ENCODE results near the gene GPR161. TPM values are rescaled to one million over a fixed set of nuclear protein-coding genes. Genes with fewer than 3 reads are reported as not detected.

Gene GPR161
- total and polyA plus RNA-seq, 2 donors (not counting 1 experiment from before 2014, with no cell fraction given): 0.07 to 0.22 TPM

DNA sequence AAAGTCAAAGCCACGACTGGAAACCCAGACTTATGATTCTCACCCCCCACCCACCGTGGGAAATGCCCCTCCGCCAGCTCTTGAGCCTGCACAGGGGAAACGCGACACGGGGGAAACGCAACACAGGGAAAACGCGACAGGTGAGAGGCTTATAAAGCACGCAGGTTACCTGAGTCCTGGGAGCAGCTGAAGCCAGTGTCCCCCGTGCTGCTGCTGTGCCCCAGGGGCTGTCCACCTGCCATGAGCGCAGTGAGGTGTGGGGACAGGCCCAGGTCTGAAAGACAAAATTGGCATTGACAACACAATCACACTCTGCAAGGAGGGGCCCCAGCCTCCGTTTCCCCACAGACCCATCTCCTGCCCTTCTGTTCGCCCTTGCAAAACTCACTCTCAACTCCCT, 46.3 kb downstream of the GPR161 start:
- POLR2A ChIA-PET: no interaction called here

DNA sequence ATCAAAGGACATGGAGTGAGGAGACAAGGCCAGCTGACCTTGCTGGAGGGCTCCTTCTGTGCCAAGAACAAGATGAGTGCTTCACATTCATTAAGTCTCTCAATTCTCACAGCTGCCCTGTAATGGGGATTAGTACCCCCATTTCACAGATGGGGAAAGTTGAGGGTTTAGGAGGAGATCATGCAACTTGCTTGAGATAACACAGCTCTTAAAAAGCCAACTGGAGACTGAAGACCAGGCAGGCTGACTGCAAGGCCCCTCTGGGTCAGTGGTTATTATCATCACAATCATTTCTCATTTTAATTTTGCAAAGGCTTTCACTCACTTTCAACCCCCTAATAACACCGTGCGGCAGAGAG, 46.8 kb downstream of the GPR161 start:
- ATAC-seq (ENCODE audit: low read depth): no peak
- Mint-ChIP-seq H3K4me3 (no peak overlapping the region), H3K27me3 (peaks cover 3% of the 10 kb centered on the region), H3K27ac (no peak overlapping the region), H3K4me1 (no peaks in the 10 kb centered on the region), H3K9me3 (ENCODE audit: insufficient read depth) (no peaks in the 10 kb centered on the region)
- Histone ChIP-seq H3K4me1 (ENCODE audit: control insufficient read depth in 2 of 2, insufficient read depth in 2 of 2, low read length in 2 of 2) (peaks cover 0 to 2% of the 10 kb centered on the region in 2 donors), H4K20me1 (ENCODE audit: control insufficient read depth, insufficient read depth, low read length, poor library complexity, severe bottlenecking) (no peaks in the 10 kb centered on the region), H3K4me2 (replicated peaks; ENCODE audit: low read depth, low read length, poor library complexity, severe bottlenecking) (no peak overlapping the region), H3K79me2 (ENCODE audit: control insufficient read depth, insufficient read depth, low read length) (no peaks in the 10 kb centered on the region), H3K9me3 (ENCODE audit: control extremely low read depth in 1 of 3, control insufficient read depth in 2 of 3, insufficient read depth in 1 of 3, low read length in 2 of 3) (no peaks in the 10 kb centered on the region), H3K9ac (ENCODE audit: low read length) (no peak overlapping the region), H2AFZ (ENCODE audit: insufficient read depth, low read depth, low read length, poor library complexity, severe bottlenecking) (no peak overlapping the region), H3K4me3 (ENCODE audit: control extremely low read depth in 1 of 5, extremely low read depth in 1 of 5, insufficient read depth in 1 of 5, low read depth in 2 of 5, low read length in 4 of 5) (no peak overlapping the region), H3K27ac (ENCODE audit: low read length in 2 of 2) (no peak overlapping the region), H3K27me3 (replicated peaks in 1 of 4; ENCODE audit: control extremely low read depth in 1 of 4, control insufficient read depth in 3 of 4, insufficient read depth in 4 of 4, low read length in 3 of 4) (no peaks in the 10 kb centered on the region), H3K36me3 (replicated peaks in 1 of 2; ENCODE audit: control extremely low read depth in 1 of 2, control insufficient read depth in 1 of 2, extremely low read depth in 1 of 2, insufficient read depth in 2 of 2, low read length in 1 of 2) (no peaks in the 10 kb centered on the region)
- no peak for DNase-seq
- intact Hi-C loops (cut with micrococcal nuclease): loop anchor here (10.0 kb wide), 1 partner anchor 375 kb away; no protein-coding TSS in a partner anchor
- no CpG with 5 or more reads among the region's 2 CpGs for WGBS (ENCODE audit: insufficient coverage)
- CTCF ChIA-PET: no interaction called here
- POLR2A ChIA-PET: no interaction called here
- TF ChIP-seq, protein P1, sequence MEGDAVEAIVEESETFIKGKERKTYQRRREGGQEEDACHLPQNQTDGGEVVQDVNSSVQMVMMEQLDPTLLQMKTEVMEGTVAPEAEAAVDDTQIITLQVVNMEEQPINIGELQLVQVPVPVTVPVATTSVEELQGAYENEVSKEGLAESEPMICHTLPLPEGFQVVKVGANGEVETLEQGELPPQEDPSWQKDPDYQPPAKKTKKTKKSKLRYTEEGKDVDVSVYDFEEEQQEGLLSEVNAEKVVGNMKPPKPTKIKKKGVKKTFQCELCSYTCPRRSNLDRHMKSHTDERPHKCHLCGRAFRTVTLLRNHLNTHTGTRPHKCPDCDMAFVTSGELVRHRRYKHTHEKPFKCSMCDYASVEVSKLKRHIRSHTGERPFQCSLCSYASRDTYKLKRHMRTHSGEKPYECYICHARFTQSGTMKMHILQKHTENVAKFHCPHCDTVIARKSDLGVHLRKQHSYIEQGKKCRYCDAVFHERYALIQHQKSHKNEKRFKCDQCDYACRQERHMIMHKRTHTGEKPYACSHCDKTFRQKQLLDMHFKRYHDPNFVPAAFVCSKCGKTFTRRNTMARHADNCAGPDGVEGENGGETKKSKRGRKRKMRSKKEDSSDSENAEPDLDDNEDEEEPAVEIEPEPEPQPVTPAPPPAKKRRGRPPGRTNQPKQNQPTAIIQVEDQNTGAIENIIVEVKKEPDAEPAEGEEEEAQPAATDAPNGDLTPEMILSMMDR (IDR thresholded peaks at IDR 0.05): no peak
- no peak for TF ChIP-seq EZH2 (IDR thresholded peaks at IDR 0.05; ENCODE audit: borderline replicate concordance, insufficient read depth, low read depth, low read length, poor library complexity, severe bottlenecking)

More for the DNA sequence above, 46.3 kb downstream of the GPR161 start:
- Histone ChIP-seq H4K20me1 (ENCODE audit: control insufficient read depth, insufficient read depth, low read length, poor library complexity, severe bottlenecking) (no peaks in the 10 kb centered on the region), H3K9ac (ENCODE audit: low read length) (no peak overlapping the region), H3K36me3 (replicated peaks in 1 of 2; ENCODE audit: control extremely low read depth in 1 of 2, control insufficient read depth in 1 of 2, extremely low read depth in 1 of 2, insufficient read depth in 2 of 2, low read length in 1 of 2) (no peaks in the 10 kb centered on the region), H3K9me3 (ENCODE audit: control extremely low read depth in 1 of 3, control insufficient read depth in 2 of 3, insufficient read depth in 1 of 3, low read length in 2 of 3) (no peaks in the 10 kb centered on the region), H2AFZ (ENCODE audit: insufficient read depth, low read depth, low read length, poor library complexity, severe bottlenecking) (no peak overlapping the region), H3K4me3 (ENCODE audit: control extremely low read depth in 1 of 5, extremely low read depth in 1 of 5, insufficient read depth in 1 of 5, low read depth in 2 of 5, low read length in 4 of 5) (no peak overlapping the region), H3K27me3 (replicated peaks in 1 of 4; ENCODE audit: control extremely low read depth in 1 of 4, control insufficient read depth in 3 of 4, insufficient read depth in 4 of 4, low read length in 3 of 4) (no peaks in the 10 kb centered on the region), H3K4me1 (ENCODE audit: control insufficient read depth in 2 of 2, insufficient read depth in 2 of 2, low read length in 2 of 2) (no peaks in the 10 kb centered on the region), H3K79me2 (ENCODE audit: control insufficient read depth, insufficient read depth, low read length) (no peaks in the 10 kb centered on the region), H3K4me2 (replicated peaks; ENCODE audit: low read depth, low read length, poor library complexity, severe bottlenecking) (no peak overlapping the region), H3K27ac (ENCODE audit: low read length in 2 of 2) (no peak overlapping the region)
- Mint-ChIP-seq H3K27me3 (peaks cover 5% of the 10 kb centered on the region), H3K4me1 (no peaks in the 10 kb centered on the region), H3K9me3 (ENCODE audit: insufficient read depth) (no peaks in the 10 kb centered on the region), H3K27ac (no peak overlapping the region), H3K4me3 (no peak overlapping the region)
- intact Hi-C loops (cut with micrococcal nuclease): no loop called here
- 93% methylated on average over 13 of the region's 14 CpGs for WGBS (ENCODE audit: insufficient coverage)
- ATAC-seq (ENCODE audit: low read depth) (no peak), DNase-seq (no peak)
- TF ChIP-seq EZH2 (IDR thresholded peaks at IDR 0.05; ENCODE audit: borderline replicate concordance, insufficient read depth, low read depth, low read length, poor library complexity, severe bottlenecking): no peak
- TF ChIP-seq, protein P1 (IDR thresholded peaks at IDR 0.05): no peak
- CTCF ChIA-PET: interaction anchor here (2.5 kb wide), 1 partner anchor 8 kb away, joined by 8 read pairs; no protein-coding TSS in a partner anchor
